HCT116 (cell line): ENCODE measurements around the gene SLFN12L. TPM values are rescaled to one million over a fixed set of nuclear protein-coding genes. Genes with fewer than 3 reads are reported as not detected.

ENCODE experiments used
- ATAC-seq: fragments of 200-7000 bp; cut with Tn5 transposase; 2 replicates; pipeline ENCODE4 v1.9.1; 2020; ENCODE audit warnings: mild to moderate bottlenecking, moderate library complexity
- BruUV-seq: library from RNA; stranded (reverse); fragments of 400-500 nt; replicated peaks from 2 replicates; lab custom pipeline; 2021; lab: Mats Ljungman, UMichigan
- CTCF ChIA-PET: fragments of 300-600 bp; sonication (Branson Sonifier 250); formaldehyde crosslinking; loops from one replicate; lab custom pipeline; 2021; ENCODE audit warnings: antibody characterized with exemption; lab: Charles Lee
- POLR2A ChIA-PET: fragments of 300-600, 350-600 bp; sonication (Branson Sonifier 250); formaldehyde crosslinking; loops from one replicate; lab custom pipeline; 2021; ENCODE audit warnings: antibody characterized with exemption; lab: Charles Lee
- RAD21 ChIA-PET, 2 experiments: fragments of 300-600 bp; sonication (Branson Sonifier 250); formaldehyde crosslinking; loops; one replicate each; lab custom pipeline; 2023; ENCODE audit warnings: low total read pairs in 2 of 2; ENCODE audit not compliant: uncharacterized antibody in 2 of 2, unreplicated experiment in 2 of 2, low non-redundant PET in 1 of 2; lab: Charles Lee
- DNase-seq: peaks from one replicate; pipeline ENCODE4 v3.0.0-alpha.2; 2010; ENCODE audit warnings: low read depth, low spot score
- H2AFZ ChIP-seq: fragments of 200-600 bp; shearing (Covaris generic), sonication (generic); 2 replicates; pipeline ENCODE4 v1.6.1; 2017; ENCODE audit warnings: low read depth, mixed run types, mixed read lengths, antibody characterized with exemption, low read length; ENCODE audit not compliant: poor library complexity, severe bottlenecking
- H3K27ac ChIP-seq: 2 replicates; pipeline ENCODE4 v1.5.1; 2012; ENCODE audit warnings: low read depth, low read length
- H3K27me3 ChIP-seq: fragments of 200-600 bp; sonication (generic); 2 replicates; pipeline ENCODE4 v1.6.1; 2016; ENCODE audit warnings: mixed run types, low read length, mixed read lengths; ENCODE audit not compliant: insufficient read depth
- H3K36me3 ChIP-seq, 2 experiments: fragments of 200-500 bp in 1 of 2; fragments of 200-600 bp in 1 of 2; sonication (Bioruptor generic) in 1 of 2; sonication (generic) in 1 of 2; 2 replicates each; pipeline versions ENCODE4 v1.5.1 to v1.6.1; 2014 to 2016; ENCODE audit warnings: low read length in 2 of 2, inconsistent platforms in 1 of 2, mixed read lengths in 1 of 2, mixed run types in 1 of 2; ENCODE audit not compliant: insufficient read depth in 2 of 2, control insufficient read depth in 1 of 2
- H3K4me1 ChIP-seq, 2 experiments: fragments of 200-600 bp in 1 of 2; sonication (generic) in 1 of 2; 2 replicates each; pipeline versions ENCODE4 v1.5.1 to v1.6.1; 2012 to 2017; ENCODE audit warnings: low read length in 2 of 2, inconsistent platforms in 1 of 2, mild to moderate bottlenecking in 1 of 2, mixed read lengths in 1 of 2, mixed run types in 1 of 2, moderate library complexity in 1 of 2; ENCODE audit not compliant: insufficient read depth in 2 of 2, control insufficient read depth in 1 of 2
- H3K4me2 ChIP-seq: fragments of 200-600 bp; sonication (generic); 2 replicates; pipeline ENCODE4 v1.6.1; 2017; ENCODE audit warnings: mixed run types, low read length, mixed read lengths
- H3K4me3 ChIP-seq, 2 experiments: fragments of 200-600 bp in 1 of 2; sonication (generic) in 1 of 2; replicated peaks in 1 of 2; 2 replicates each; pipeline ENCODE4 v1.5.1; 2011 to 2016; ENCODE audit warnings: low read length in 2 of 2, control low read depth in 1 of 2, low read depth in 1 of 2, mild to moderate bottlenecking in 1 of 2, mixed read lengths in 1 of 2, mixed run types in 1 of 2
- H3K79me2 ChIP-seq: fragments of 200-600 bp; sonication (generic); 2 replicates; pipeline ENCODE4 v1.6.1; 2017; ENCODE audit warnings: mild to moderate bottlenecking, mixed run types, low read length, moderate library complexity, mixed read lengths; ENCODE audit not compliant: insufficient read depth
- H3K9ac ChIP-seq: fragments of 200-600 bp; sonication (generic); 2 replicates; pipeline ENCODE4 v1.6.1; 2016; ENCODE audit warnings: low read length, mixed read lengths
- H3K9me2 ChIP-seq: fragments of 200-600 bp; sonication (generic), shearing (Covaris generic); 2 replicates; pipeline ENCODE4 v1.6.1; 2017; ENCODE audit warnings: mixed run types, mild to moderate bottlenecking, moderate library complexity; ENCODE audit not compliant: insufficient read depth
- H3K9me3 ChIP-seq, 2 experiments: fragments of 200-500 bp in 1 of 2; fragments of 200-600 bp in 1 of 2; sonication (Bioruptor generic) in 1 of 2; sonication (generic) in 1 of 2; 2 replicates each; pipeline ENCODE4 v1.6.1; 2014 to 2017; ENCODE audit warnings: low read length in 2 of 2, mixed read lengths in 2 of 2, inconsistent platforms in 1 of 2, low read depth in 1 of 2, mild to moderate bottlenecking in 1 of 2, mixed run types in 1 of 2, moderate library complexity in 1 of 2; ENCODE audit not compliant: control insufficient read depth in 1 of 2, insufficient read depth in 1 of 2
- H4K20me1 ChIP-seq: fragments of 200-600 bp; sonication (generic), shearing (Covaris generic); 2 replicates; pipeline ENCODE4 v1.6.1; 2017; ENCODE audit warnings: mixed run types, mild to moderate bottlenecking, moderate library complexity; ENCODE audit not compliant: insufficient read depth
- ATF3 ChIP-seq: IDR thresholded peaks from 2 replicates; pipeline ENCODE4 v1.6.1; 2012
- CBX3 ChIP-seq: IDR thresholded peaks from 2 replicates; pipeline ENCODE4 v1.6.1; 2012; ENCODE audit warnings: low read depth
- CTCF ChIP-seq, 3 experiments: fragments of 200-600 bp in 1 of 3; sonication (generic) in 1 of 3; IDR thresholded peaks in 2 of 3; conservative IDR thresholded peaks in 1 of 3; 2 replicates each; pipeline ENCODE4 v1.5.1; 2012 to 2017; ENCODE audit warnings: low read depth in 2 of 3, low read length in 2 of 3, antibody characterized with exemption in 1 of 3, borderline replicate concordance in 1 of 3, control low read depth in 1 of 3, mild to moderate bottlenecking in 1 of 3, mixed read lengths in 1 of 3, mixed run types in 1 of 3, moderate library complexity in 1 of 3; ENCODE audit not compliant: insufficient read depth in 1 of 3
- EGR1 ChIP-seq: IDR thresholded peaks from 2 replicates; pipeline ENCODE4 v1.6.1; 2012; ENCODE audit warnings: low read depth
- ELF1 ChIP-seq: IDR thresholded peaks from 2 replicates; pipeline ENCODE4 v1.6.1; 2012; ENCODE audit warnings: low read depth, borderline replicate concordance
- EZH2 ChIP-seq: fragments of 200-600 bp; sonication (generic); IDR thresholded peaks from 2 replicates; pipeline ENCODE4 v1.6.1; 2017; ENCODE audit warnings: antibody characterized with exemption, mixed run types
- FOSL1 ChIP-seq: IDR thresholded peaks from 2 replicates; pipeline ENCODE4 v1.6.1; 2012; ENCODE audit warnings: low read depth
- JUND ChIP-seq: IDR thresholded peaks from 2 replicates; pipeline ENCODE4 v1.6.1; 2012
- MAX ChIP-seq: IDR thresholded peaks from 2 replicates; pipeline ENCODE4 v1.6.1; 2012
- POLR2A ChIP-seq: IDR thresholded peaks from 2 replicates; pipeline ENCODE4 v1.7.0; 2011; ENCODE audit warnings: borderline replicate concordance; ENCODE audit not compliant: insufficient read depth, insufficient read length; ENCODE audit errors: extremely low read depth
- POLR2AphosphoS5 ChIP-seq: IDR thresholded peaks from 2 replicates; pipeline ENCODE4 v1.6.1; 2011; ENCODE audit warnings: mild to moderate bottlenecking, low read depth, low read length, moderate library complexity
- RAD21 ChIP-seq: IDR thresholded peaks from 2 replicates; pipeline ENCODE4 v1.6.1; 2012; ENCODE audit warnings: low read depth, mild to moderate bottlenecking
- REST ChIP-seq: IDR thresholded peaks from 2 replicates; pipeline ENCODE4 v1.6.1; 2012; ENCODE audit warnings: low read depth
- SIN3A ChIP-seq: IDR thresholded peaks from 2 replicates; pipeline ENCODE4 v1.6.1; 2012; ENCODE audit warnings: low read depth
- SP1 ChIP-seq: IDR thresholded peaks from 2 replicates; pipeline ENCODE4 v1.6.1; 2012; ENCODE audit warnings: low read depth
- SRF ChIP-seq: IDR thresholded peaks from 2 replicates; pipeline ENCODE4 v1.6.1; 2012; ENCODE audit warnings: low read depth
- TCF7L2 ChIP-seq: IDR thresholded peaks from 2 replicates; pipeline ENCODE4 v1.7.0; 2011; ENCODE audit warnings: borderline replicate concordance, inconsistent platforms; ENCODE audit not compliant: insufficient read depth, insufficient read length; ENCODE audit errors: extremely low read depth
- YY1 ChIP-seq: IDR thresholded peaks from 2 replicates; pipeline ENCODE4 v1.6.1; 2011; ENCODE audit warnings: low read length, low read depth, moderate library complexity, mild to moderate bottlenecking; ENCODE audit not compliant: insufficient replicate concordance; ENCODE audit errors: extremely low read depth
- ZFX ChIP-seq: fragments of 450-650 bp; IDR thresholded peaks from 2 replicates; pipeline ENCODE4 v1.6.1; 2017
- ZNF274 ChIP-seq: fragments of 200-500 bp; sonication (Bioruptor generic); IDR thresholded peaks from 2 replicates; pipeline ENCODE4 v1.6.1; 2014; ENCODE audit warnings: mild to moderate bottlenecking, low read depth, low read length, inconsistent platforms
- intact Hi-C: fragments of 100-400 bp; cut with micrococcal nuclease; formaldehyde crosslinking; loops from 2 replicates; pipeline ENCODE4 v1.10.0; 2022
- total RNA-seq: library from RNA; stranded (reverse); gene quantifications from one replicate; pipeline ENCODE4 v1.2.1, GENCODE V29; 2021; ENCODE audit not compliant: unreplicated experiment

SLFN12L gene
- total RNA-seq, 1 experiment from 2014 or later, result 0.17 TPM

GRCh38 chr17:35548208-35548810 is 10.8 kb upstream of the SLFN12L start (continued):
- no peak for TF ChIP-seq ELF1
- TF ChIP-seq POLR2AphosphoS5, result no peak
- TF ChIP-seq SRF, result no peak
- no peak for TF ChIP-seq FOSL1
- TF ChIP-seq EGR1, result no peak
- TF ChIP-seq TCF7L2, result no peak
- no peak for TF ChIP-seq CBX3

- intact Hi-C loops, result no loop called here
- BruUV-seq, result no TSS peak
- no peak overlapping the region for H3K27ac ChIP-seq
- no peak overlapping the region for H3K4me3 ChIP-seq
- H2AFZ ChIP-seq, result no peak overlapping the region
- H3K36me3 ChIP-seq, result no peaks in the 10 kb centered on the region
- ChIA-PET CTCF (no interaction called here), POLR2A (no interaction called here), RAD21 (no interaction called here)
- H3K27me3 ChIP-seq, result peaks cover 37% of the 10 kb centered on the region; the same call in 1 of the 2 replicates
- TF ChIP-seq POLR2A, result no peak
- TF ChIP-seq YY1, result no peak
- no peak for TF ChIP-seq CBX3
- TF ChIP-seq FOSL1, result no peak
- TF ChIP-seq RAD21, result no peak
- no peak for TF ChIP-seq CTCF (IDR thresholded peaks at IDR 0.05 in 2 of 3, conservative IDR thresholded peaks at IDR 0.05 in 1 of 3; ENCODE audit: borderline replicate concordance in 1 of 3, insufficient read depth in 1 of 3, low read depth in 2 of 3, low read length in 2 of 3)
- no peak for TF ChIP-seq REST
- TF ChIP-seq SIN3A, result no peak
- no peak for TF ChIP-seq JUND
- TF ChIP-seq SRF, result no peak
- no peak for TF ChIP-seq SP1
- TF ChIP-seq ATF3, result no peak
- no peak for TF ChIP-seq POLR2AphosphoS5
- no peak for TF ChIP-seq EZH2
- TF ChIP-seq ZNF274, result no peak
- TF ChIP-seq MAX, result no peak
- TF ChIP-seq ZFX, result no peak
- H4K20me1 ChIP-seq, result no peaks in the 10 kb centered on the region
- no peaks in the 10 kb centered on the region for H3K79me2 ChIP-seq
- no peak overlapping the region for H3K4me2 ChIP-seq
- ATAC-seq (no peak), DNase-seq (no peak)
- no peaks in the 10 kb centered on the region for H3K9me2 ChIP-seq
- H3K9me3 ChIP-seq, result no peaks in the 10 kb centered on the region
- no peaks in the 10 kb centered on the region for H3K4me1 ChIP-seq
- H3K9ac ChIP-seq, result no peak overlapping the region
Observed at GRCh38 chr17:35546487-35546886, 9.0 kb upstream of the SLFN12L start.
